ENCODE data around the gene ARID2. TPM values are rescaled to one million over a fixed set of nuclear protein-coding genes. Genes with fewer than 3 reads are reported as not detected.

ARID2 gene
- total RNA-seq, 4 donors from 2014 or later: 10.5 to 25.0 (median 11.7) TPM

DNA sequence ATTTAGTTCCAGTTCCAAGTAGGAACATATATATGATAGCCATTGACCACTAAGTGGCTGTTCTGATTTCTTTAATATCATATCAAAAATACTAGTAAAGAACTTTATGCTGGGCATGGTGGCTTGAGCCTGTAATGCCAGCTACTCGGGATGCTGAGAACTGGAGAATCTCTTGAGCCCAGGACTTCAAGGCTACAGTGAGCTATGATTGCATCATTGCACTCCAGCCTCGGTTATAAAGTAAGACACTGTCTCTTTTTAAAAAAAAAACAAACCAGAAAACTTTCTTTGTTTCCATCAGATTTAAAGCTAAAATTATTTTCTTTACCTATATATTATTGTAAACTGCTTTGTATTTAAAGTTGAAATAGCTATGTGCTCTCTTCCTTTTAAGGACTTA lies 133.8 kb downstream of the ARID2 start:
- Histone ChIP-seq H3K27ac (no peak overlapping the region), H3K9me3 (no peaks in the 10 kb centered on the region), H3K4me3 (no peak overlapping the region), H3K36me3 (peaks cover 0 to 10% of the 10 kb centered on the region in 2 donors), H3K4me1 (no peaks in the 10 kb centered on the region), H3K27me3 (no peaks in the 10 kb centered on the region)
- TF ChIP-seq POLR2A (IDR thresholded peaks at IDR 0.05): no peak
- TF ChIP-seq CTCF (IDR thresholded peaks at IDR 0.05 in 4 of 5, conservative IDR thresholded peaks at IDR 0.05 in 1 of 5): no peak
- intact Hi-C loops (cut with DNase I; ENCODE audit: low total_unique reads) (no loop called here), in situ Hi-C loops (cut with MboI; ENCODE audit: low sequenced_read_pairs in 4 of 4) (loop anchor here in 1 of 4 donors (25.0 kb wide), 1 partner anchor 326 kb away; no protein-coding TSS in a partner anchor)
- DNase-seq (no peak), ATAC-seq (no peak)

GRCh38 chr12:45866299-45866698 lies 136.8 kb downstream of the ARID2 start:
- Histone ChIP-seq H3K9me3 (no peaks in the 10 kb centered on the region), H3K27ac (no peak overlapping the region), H3K27me3 (no peaks in the 10 kb centered on the region), H3K36me3 (peaks cover 0 to 10% of the 10 kb centered on the region in 2 donors), H3K4me3 (no peak overlapping the region), H3K4me1 (no peaks in the 10 kb centered on the region)
- no peak for DNase-seq
- no peak for ATAC-seq
- TF ChIP-seq CTCF (IDR thresholded peaks at IDR 0.05 in 4 of 5, conservative IDR thresholded peaks at IDR 0.05 in 1 of 5) (no peak), POLR2A (IDR thresholded peaks at IDR 0.05) (no peak)
- intact Hi-C loops (cut with DNase I; ENCODE audit: low total_unique reads): no loop called here
- in situ Hi-C loops (cut with MboI; ENCODE audit: low sequenced_read_pairs in 4 of 4): loop anchor here in 1 of 4 donors (25.0 kb wide), 1 partner anchor 329 kb away; no protein-coding TSS in a partner anchor

DNA sequence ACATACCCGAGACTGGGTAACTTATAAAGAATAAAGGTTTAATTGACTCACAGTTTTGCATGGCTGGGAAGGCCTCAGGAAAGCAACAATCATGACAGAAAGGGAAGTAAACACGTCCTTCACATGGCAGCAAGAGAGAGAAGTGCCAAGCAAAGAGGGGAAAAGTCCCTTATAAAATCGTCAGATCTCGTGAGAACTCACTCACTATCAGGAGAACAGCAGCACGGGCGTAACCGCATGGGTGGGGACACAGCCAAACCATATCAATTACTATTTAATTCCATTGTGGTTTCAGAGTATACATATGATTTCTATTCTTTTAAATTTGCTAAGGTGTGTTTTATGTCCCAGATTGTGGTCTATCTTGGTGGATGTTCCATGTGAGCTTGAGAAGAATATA lies 142.9 kb downstream of the ARID2 start:
- ATAC-seq: no peak
- intact Hi-C loops (cut with DNase I; ENCODE audit: low total_unique reads) (no loop called here), in situ Hi-C loops (cut with MboI; ENCODE audit: low sequenced_read_pairs in 4 of 4) (loop anchor here in 1 of 4 donors (25.0 kb wide), 1 partner anchor 335 kb away; no protein-coding TSS in a partner anchor)
- Histone ChIP-seq H3K4me3 (no peak overlapping the region), H3K36me3 (peaks cover 0 to 33% of the 10 kb centered on the region in 2 donors), H3K4me1 (no peaks in the 10 kb centered on the region), H3K9me3 (no peaks in the 10 kb centered on the region), H3K27ac (no peak overlapping the region), H3K27me3 (no peaks in the 10 kb centered on the region)
- no peak for DNase-seq
- no peak for TF ChIP-seq CTCF (IDR thresholded peaks at IDR 0.05 in 4 of 5, conservative IDR thresholded peaks at IDR 0.05 in 1 of 5)
- TF ChIP-seq POLR2A (IDR thresholded peaks at IDR 0.05): no peak

DNA sequence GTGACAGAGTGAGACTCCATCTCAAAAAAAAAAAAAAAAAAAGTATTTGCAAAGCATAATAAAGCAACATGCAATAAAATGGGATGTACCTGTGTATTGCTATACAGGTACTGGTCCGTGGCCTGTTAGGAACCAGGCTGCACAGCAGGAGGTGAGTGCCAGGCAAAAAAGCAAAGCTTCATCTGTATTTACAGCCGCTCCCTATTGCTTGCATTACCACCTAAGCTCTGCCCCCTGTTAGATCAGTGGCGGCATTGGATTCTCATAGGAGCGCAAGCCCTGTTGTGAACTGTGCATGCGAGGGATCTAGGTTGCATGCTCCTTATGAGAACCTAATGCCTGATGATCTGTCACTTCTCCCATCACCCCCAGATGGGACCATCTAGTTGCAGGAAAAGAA lies 147.6 kb downstream of the ARID2 start:
- intact Hi-C loops (cut with DNase I; ENCODE audit: low total_unique reads): no loop called here
- TF ChIP-seq POLR2A (IDR thresholded peaks at IDR 0.05) (no peak), CTCF (IDR thresholded peaks at IDR 0.05 in 4 of 5, conservative IDR thresholded peaks at IDR 0.05 in 1 of 5) (no peak)
- Histone ChIP-seq H3K27me3 (no peaks in the 10 kb centered on the region), H3K9me3 (no peaks in the 10 kb centered on the region), H3K27ac (no peak overlapping the region), H3K4me1 (no peaks in the 10 kb centered on the region), H3K4me3 (no peak overlapping the region), H3K36me3 (peaks cover 0 to 33% of the 10 kb centered on the region in 2 donors)
- ATAC-seq (no peak), DNase-seq (no peak)
- in situ Hi-C loops (cut with MboI; ENCODE audit: low sequenced_read_pairs in 4 of 4): no loop called here

Data from gastrocnemius medialis (tissue), 4 donors.